SK-N-SH treated with all-trans-retinoic acid at 6 μM for 48 hours (cell line): ENCODE results near the gene TBC1D4.
A peak's percentile ranks its signal among the peaks of the same experiment; 100 is the strongest.

Source experiments
- ATAC-seq: fragments of 200-7000 bp; cut with Tn5 transposase; 3 replicates; pipeline ENCODE4 v1.9.1; 2020; ENCODE audit warnings: mild to moderate bottlenecking, moderate library complexity
- ARNTL ChIP-seq: fragments of 450-650 bp; formaldehyde crosslinking; IDR thresholded peaks from 2 replicates; pipeline ENCODE4 v1.5.0; 2020; ENCODE audit warnings: low read depth, mild to moderate bottlenecking, moderate library complexity, borderline replicate concordance
- BACH2 ChIP-seq: fragments of 250-450 bp; sonication (Bioruptor Pico); IDR thresholded peaks from 2 replicates; pipeline ENCODE4 v1.9.0; 2021; ENCODE audit warnings: mild to moderate bottlenecking, borderline replicate concordance
- CSDC2 ChIP-seq: fragments of 250-450 bp; sonication (Bioruptor Pico); IDR thresholded peaks from 2 replicates; pipeline ENCODE4 v1.5.0; 2020; ENCODE audit warnings: mild to moderate bottlenecking, moderate library complexity
- CSRNP3 ChIP-seq: fragments of 250-450 bp; sonication (Bioruptor Pico); IDR thresholded peaks from 2 replicates; pipeline ENCODE4 v1.5.1; 2021; ENCODE audit warnings: mild to moderate bottlenecking, moderate library complexity
- ESRRG ChIP-seq: fragments of 250-450 bp; sonication (Bioruptor Pico); IDR thresholded peaks from 2 replicates; pipeline ENCODE4 v1.6.1; 2021; ENCODE audit warnings: mild to moderate bottlenecking
- GLIS3 ChIP-seq: fragments of 250-450 bp; sonication (Bioruptor Pico); IDR thresholded peaks from 2 replicates; pipeline ENCODE4 v1.5.0; 2020; ENCODE audit warnings: mild to moderate bottlenecking, moderate library complexity
- ISL1 ChIP-seq: fragments of 250-450 bp; sonication (Bioruptor Pico); IDR thresholded peaks from 2 replicates; pipeline ENCODE4 v2.1.2; 2022; ENCODE audit warnings: mild to moderate bottlenecking, moderate library complexity
- OSR1 ChIP-seq: fragments of 250-450 bp; sonication (Bioruptor Pico); IDR thresholded peaks from 2 replicates; pipeline ENCODE4 v1.8.0; 2022; ENCODE audit warnings: moderate library complexity, mild to moderate bottlenecking, inconsistent platforms
- PATZ1 ChIP-seq: fragments of 250-450 bp; sonication (Bioruptor Pico); IDR thresholded peaks from 2 replicates; pipeline ENCODE4 v1.8.0; 2020; ENCODE audit warnings: mild to moderate bottlenecking, moderate library complexity, borderline replicate concordance
- POU6F1 ChIP-seq: fragments of 250-450 bp; sonication (Bioruptor Pico); IDR thresholded peaks from 2 replicates; pipeline ENCODE4 v1.8.0; 2021; ENCODE audit warnings: low read depth, mild to moderate bottlenecking, moderate library complexity, borderline replicate concordance
- PPARA ChIP-seq: fragments of 250-450 bp; sonication (Bioruptor Pico); IDR thresholded peaks from 2 replicates; pipeline ENCODE4 v1.5.0; 2020; ENCODE audit warnings: mild to moderate bottlenecking, borderline replicate concordance
- RARB ChIP-seq: fragments of 250-450 bp; sonication (Bioruptor Pico); IDR thresholded peaks from 2 replicates; pipeline ENCODE4 v1.8.0; 2021; ENCODE audit warnings: mild to moderate bottlenecking, moderate library complexity
- SNAI2 ChIP-seq: fragments of 250-450 bp; sonication (Bioruptor Pico); IDR thresholded peaks from 2 replicates; pipeline ENCODE4 v1.5.0; 2020; ENCODE audit warnings: mild to moderate bottlenecking, moderate library complexity
- TCF4 ChIP-seq: fragments of 250-450 bp; sonication (Bioruptor Pico); IDR thresholded peaks from 2 replicates; pipeline ENCODE4 v1.8.0; 2021; ENCODE audit warnings: mild to moderate bottlenecking, moderate library complexity, borderline replicate concordance
- TOX ChIP-seq: fragments of 250-450 bp; sonication (Bioruptor Pico); IDR thresholded peaks from 2 replicates; pipeline ENCODE4 v1.8.0; 2021; ENCODE audit warnings: mild to moderate bottlenecking, moderate library complexity, borderline replicate concordance
- ZNF70 ChIP-seq: fragments of 450-650 bp; formaldehyde crosslinking; IDR thresholded peaks from 2 replicates; pipeline ENCODE4 v1.5.0; 2020; ENCODE audit warnings: mild to moderate bottlenecking, moderate library complexity
- ZNF8 ChIP-seq: fragments of 450-650 bp; formaldehyde crosslinking; IDR thresholded peaks from 2 replicates; pipeline ENCODE4 v1.5.0; 2020; ENCODE audit warnings: mild to moderate bottlenecking, moderate library complexity
- TF ChIP-seq, protein P1 (sequence below): fragments of 250-450 bp; sonication (Bioruptor Pico); IDR thresholded peaks from 2 replicates; pipeline ENCODE4 v1.5.1; 2020; ENCODE audit warnings: low read depth, mild to moderate bottlenecking, moderate library complexity
- TF ChIP-seq, protein P2 (sequence below): fragments of 250-450 bp; sonication (Bioruptor Pico); IDR thresholded peaks from 2 replicates; pipeline ENCODE4 v1.5.0; 2020; ENCODE audit warnings: mild to moderate bottlenecking, moderate library complexity

The TBC1D4 gene

GRCh38 chr13:75299246-75299645 is 182.7 kb downstream of the TBC1D4 start:
- peak; percentile 9; the same call in 1 of the 3 replicates for ATAC-seq
- TF ChIP-seq, protein P1, sequence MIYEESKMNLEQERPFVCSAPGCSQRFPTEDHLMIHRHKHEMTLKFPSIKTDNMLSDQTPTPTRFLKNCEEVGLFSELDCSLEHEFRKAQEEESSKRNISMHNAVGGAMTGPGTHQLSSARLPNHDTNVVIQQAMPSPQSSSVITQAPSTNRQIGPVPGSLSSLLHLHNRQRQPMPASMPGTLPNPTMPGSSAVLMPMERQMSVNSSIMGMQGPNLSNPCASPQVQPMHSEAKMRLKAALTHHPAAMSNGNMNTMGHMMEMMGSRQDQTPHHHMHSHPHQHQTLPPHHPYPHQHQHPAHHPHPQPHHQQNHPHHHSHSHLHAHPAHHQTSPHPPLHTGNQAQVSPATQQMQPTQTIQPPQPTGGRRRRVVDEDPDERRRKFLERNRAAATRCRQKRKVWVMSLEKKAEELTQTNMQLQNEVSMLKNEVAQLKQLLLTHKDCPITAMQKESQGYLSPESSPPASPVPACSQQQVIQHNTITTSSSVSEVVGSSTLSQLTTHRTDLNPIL (CRISPR knock-in tag) = no peak
- TF ChIP-seq SNAI2 (CRISPR knock-in tag) (no peak), TOX (CRISPR knock-in tag) (no peak), ISL1 (CRISPR knock-in tag) (no peak), CSRNP3 (CRISPR knock-in tag) (no peak), RARB (no peak), ZNF8 (CRISPR knock-in tag) (no peak), CSDC2 (CRISPR knock-in tag) (no peak), BACH2 (no peak), PPARA (no peak), OSR1 (no peak), ESRRG (CRISPR knock-in tag) (no peak), GLIS3 (CRISPR knock-in tag) (no peak), TCF4 (no peak), ZNF70 (CRISPR knock-in tag) (no peak)

GRCh38 chr13:75296641-75297040 is 185.3 kb downstream of the TBC1D4 start:
- ATAC-seq = no peak

More at GRCh38 chr13:75296641-75297040, 185.3 kb downstream of the TBC1D4 start:
- TF ChIP-seq, protein P2, sequence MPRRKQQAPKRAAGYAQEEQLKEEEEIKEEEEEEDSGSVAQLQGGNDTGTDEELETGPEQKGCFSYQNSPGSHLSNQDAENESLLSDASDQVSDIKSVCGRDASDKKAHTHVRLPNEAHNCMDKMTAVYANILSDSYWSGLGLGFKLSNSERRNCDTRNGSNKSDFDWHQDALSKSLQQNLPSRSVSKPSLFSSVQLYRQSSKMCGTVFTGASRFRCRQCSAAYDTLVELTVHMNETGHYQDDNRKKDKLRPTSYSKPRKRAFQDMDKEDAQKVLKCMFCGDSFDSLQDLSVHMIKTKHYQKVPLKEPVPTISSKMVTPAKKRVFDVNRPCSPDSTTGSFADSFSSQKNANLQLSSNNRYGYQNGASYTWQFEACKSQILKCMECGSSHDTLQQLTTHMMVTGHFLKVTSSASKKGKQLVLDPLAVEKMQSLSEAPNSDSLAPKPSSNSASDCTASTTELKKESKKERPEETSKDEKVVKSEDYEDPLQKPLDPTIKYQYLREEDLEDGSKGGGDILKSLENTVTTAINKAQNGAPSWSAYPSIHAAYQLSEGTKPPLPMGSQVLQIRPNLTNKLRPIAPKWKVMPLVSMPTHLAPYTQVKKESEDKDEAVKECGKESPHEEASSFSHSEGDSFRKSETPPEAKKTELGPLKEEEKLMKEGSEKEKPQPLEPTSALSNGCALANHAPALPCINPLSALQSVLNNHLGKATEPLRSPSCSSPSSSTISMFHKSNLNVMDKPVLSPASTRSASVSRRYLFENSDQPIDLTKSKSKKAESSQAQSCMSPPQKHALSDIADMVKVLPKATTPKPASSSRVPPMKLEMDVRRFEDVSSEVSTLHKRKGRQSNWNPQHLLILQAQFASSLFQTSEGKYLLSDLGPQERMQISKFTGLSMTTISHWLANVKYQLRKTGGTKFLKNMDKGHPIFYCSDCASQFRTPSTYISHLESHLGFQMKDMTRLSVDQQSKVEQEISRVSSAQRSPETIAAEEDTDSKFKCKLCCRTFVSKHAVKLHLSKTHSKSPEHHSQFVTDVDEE = no peak
- TF ChIP-seq ESRRG (CRISPR knock-in tag) (no peak), POU6F1 (CRISPR knock-in tag) (no peak), ZNF8 (CRISPR knock-in tag) (no peak), PATZ1 (no peak), BACH2 (no peak), ARNTL (CRISPR knock-in tag) (no peak), OSR1 (no peak), CSDC2 (CRISPR knock-in tag) (no peak)
- TF ChIP-seq, protein P1 (CRISPR knock-in tag) = no peak
- TF ChIP-seq, all 23 proteins: peak for 0
